GM20000 (cell line): ENCODE data around the gene PRELID1.
A peak's percentile ranks its signal among the peaks of the same experiment; 100 is the strongest.

Source experiments
- DNase-seq: peaks from one replicate; pipeline ENCODE4 v3.0.0; 2012; ENCODE audit warnings: low spot score
- TF ChIP-seq, protein P1 (sequence below): IDR thresholded peaks from 2 replicates; pipeline ENCODE4 v1.5.1; 2012; ENCODE audit warnings: mild to moderate bottlenecking, control low read depth; ENCODE audit errors: extremely low read depth, missing control alignments

The PRELID1 gene

DNA sequence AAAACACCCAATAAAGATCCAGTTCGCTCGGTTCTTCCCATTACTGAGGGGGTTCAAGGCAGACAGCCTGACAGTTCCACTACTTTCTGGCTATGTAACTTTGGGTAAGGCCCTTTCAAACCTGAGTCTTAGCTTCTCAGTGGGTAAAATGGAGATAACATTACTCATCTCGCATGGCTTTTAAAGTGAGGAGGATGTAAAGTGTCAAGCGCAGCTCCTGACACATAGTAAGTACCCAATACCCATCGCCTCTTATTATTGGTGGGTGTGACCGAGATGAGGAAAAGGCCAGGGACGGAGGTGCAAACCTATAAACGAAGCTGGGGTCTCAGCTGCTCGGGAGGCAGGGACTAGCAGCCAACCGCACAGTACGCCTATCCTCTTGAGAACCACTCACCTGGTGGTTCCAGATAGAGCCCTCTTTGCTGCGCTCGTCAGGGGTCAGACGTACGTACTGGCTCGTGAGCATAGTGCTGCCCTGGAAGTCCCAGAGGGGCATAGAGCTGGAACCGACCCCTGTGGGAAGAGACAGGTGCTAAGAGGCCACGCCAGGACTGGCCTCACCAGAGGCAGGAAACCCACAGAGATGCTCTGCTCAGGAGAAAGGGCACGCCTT, 47.3 kb downstream of the PRELID1 start:
- DNase-seq = no peak
- TF ChIP-seq, protein P1, sequence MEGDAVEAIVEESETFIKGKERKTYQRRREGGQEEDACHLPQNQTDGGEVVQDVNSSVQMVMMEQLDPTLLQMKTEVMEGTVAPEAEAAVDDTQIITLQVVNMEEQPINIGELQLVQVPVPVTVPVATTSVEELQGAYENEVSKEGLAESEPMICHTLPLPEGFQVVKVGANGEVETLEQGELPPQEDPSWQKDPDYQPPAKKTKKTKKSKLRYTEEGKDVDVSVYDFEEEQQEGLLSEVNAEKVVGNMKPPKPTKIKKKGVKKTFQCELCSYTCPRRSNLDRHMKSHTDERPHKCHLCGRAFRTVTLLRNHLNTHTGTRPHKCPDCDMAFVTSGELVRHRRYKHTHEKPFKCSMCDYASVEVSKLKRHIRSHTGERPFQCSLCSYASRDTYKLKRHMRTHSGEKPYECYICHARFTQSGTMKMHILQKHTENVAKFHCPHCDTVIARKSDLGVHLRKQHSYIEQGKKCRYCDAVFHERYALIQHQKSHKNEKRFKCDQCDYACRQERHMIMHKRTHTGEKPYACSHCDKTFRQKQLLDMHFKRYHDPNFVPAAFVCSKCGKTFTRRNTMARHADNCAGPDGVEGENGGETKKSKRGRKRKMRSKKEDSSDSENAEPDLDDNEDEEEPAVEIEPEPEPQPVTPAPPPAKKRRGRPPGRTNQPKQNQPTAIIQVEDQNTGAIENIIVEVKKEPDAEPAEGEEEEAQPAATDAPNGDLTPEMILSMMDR = no peak

- TF ChIP-seq, protein P1 = no peak
- peak; percentile 94 for DNase-seq
Measured at GRCh38 chr5:177351392-177352329, 48.1 kb downstream of the PRELID1 start, which contains the start of gene LMAN2. LMAN2 (minus strand) TSS chr5:177351668; CDS start chr5:177351647, 21 bp downstream.

- TF ChIP-seq, protein P1 = no peak
- DNase-seq = no peak
Measured at GRCh38 chr5:177353093-177353492, 49.5 kb downstream of the PRELID1 start.

DNA sequence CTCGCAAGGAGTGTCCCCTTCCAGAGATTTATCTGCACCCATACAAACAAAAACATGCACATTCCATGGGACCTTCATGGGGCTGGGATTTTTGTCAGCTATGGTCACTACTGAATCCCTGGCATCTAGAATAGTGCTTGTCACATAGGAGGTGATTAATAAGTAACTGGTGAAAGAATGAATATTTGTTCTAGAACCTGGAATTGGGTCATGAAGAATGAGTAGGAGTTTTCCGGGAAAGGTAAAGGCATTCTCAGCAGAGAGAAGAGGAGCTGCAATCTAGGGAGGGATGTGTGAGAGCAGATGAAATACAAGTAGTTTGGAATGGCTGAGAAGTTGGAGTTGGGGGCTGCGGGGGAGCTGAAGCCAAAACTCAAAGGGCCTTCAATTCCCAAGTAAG, 50.7 kb downstream of the PRELID1 start:
- DNase-seq = no peak
- TF ChIP-seq, protein P1 = no peak

DNA sequence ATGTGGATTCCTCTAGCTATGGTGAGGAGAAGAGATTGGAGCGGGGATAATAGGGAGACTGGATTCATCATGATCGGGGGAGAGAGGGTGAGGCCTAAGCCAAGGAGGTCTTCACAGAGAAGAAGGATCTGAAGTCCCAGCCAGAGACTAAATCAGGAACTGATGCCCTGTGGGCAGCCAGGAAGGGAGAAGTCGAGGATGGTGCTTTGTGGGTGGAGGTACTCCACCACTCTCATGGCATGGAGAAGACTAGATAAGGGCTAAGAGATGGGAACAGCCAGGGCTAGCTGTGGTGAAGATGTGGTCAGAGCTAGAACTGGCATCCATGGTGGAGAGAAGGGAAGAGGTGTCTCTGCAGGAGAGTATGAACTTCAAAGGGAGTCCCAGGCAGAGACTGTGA, 51.1 kb downstream of the PRELID1 start:
- no peak for DNase-seq
- TF ChIP-seq, protein P1 = no peak

- TF ChIP-seq, protein P1 = no peak
Measured at GRCh38 chr5:177355162-177355867, 51.7 kb downstream of the PRELID1 start.

DNA sequence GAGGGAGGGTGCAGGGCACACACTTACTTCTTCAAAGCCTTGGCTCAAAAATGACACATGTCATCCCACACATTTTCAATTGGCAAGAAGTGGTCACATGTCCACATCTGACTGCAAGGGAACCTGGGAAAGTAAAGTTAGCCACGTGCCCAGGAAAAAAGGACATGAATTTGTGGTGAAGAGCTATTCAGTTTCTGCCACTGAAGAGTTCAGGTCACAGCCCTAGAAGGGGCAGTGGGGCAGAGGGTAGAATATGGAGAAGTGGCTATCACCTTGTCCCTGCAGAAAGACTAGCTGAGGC, 52.2 kb downstream of the PRELID1 start:
- DNase-seq = no peak
- TF ChIP-seq, protein P1 = no peak

More at GRCh38 chr5:177355162-177355867, 51.7 kb downstream of the PRELID1 start:
- DNase-seq = no peak
